ENCODE results near the gene FCN1. TPM values are rescaled to one million over a fixed set of nuclear protein-coding genes. Genes with fewer than 3 reads are reported as not detected.

The FCN1 gene
- total RNA-seq, 4 donors from 2014 or later, result 0.46 to 3.4 (median 1.6) TPM

GRCh38 chr9:134909511-134910481 is 7.9 kb downstream of the FCN1 start:
- no peaks in the 10 kb centered on the region for H3K36me3 ChIP-seq
- peaks cover 0 to 3% (median 0%) of the 10 kb centered on the region in 3 donors for H3K27me3 ChIP-seq
- no peak overlapping the region for H3K4me3 ChIP-seq
- in situ Hi-C loops (cut with MboI; ENCODE audit: low sequenced_read_pairs in 4 of 4), result no loop called here
- intact Hi-C loops (cut with DNase I; ENCODE audit: low total_unique reads), result no loop called here
- TF ChIP-seq CTCF (IDR thresholded peaks at IDR 0.05 in 4 of 5, conservative IDR thresholded peaks at IDR 0.05 in 1 of 5), result no peak
- no peak overlapping the region for H3K27ac ChIP-seq
- no peaks in the 10 kb centered on the region for H3K9me3 ChIP-seq
- ATAC-seq (no peak), DNase-seq (no peak)
- no peaks in the 10 kb centered on the region for H3K4me1 ChIP-seq

- in situ Hi-C loops (cut with MboI; ENCODE audit: low sequenced_read_pairs in 4 of 4) (no loop called here), intact Hi-C loops (cut with DNase I; ENCODE audit: low total_unique reads) (no loop called here)
- ATAC-seq (no peak), DNase-seq (no peak)
- TF ChIP-seq CTCF (IDR thresholded peaks at IDR 0.05 in 4 of 5, conservative IDR thresholded peaks at IDR 0.05 in 1 of 5) (no peak), POLR2A (IDR thresholded peaks at IDR 0.05) (no peak)
- Histone ChIP-seq H3K4me1 (no peaks in the 10 kb centered on the region), H3K27ac (no peak overlapping the region), H3K27me3 (peaks cover 0 to 9% (median 0%) of the 10 kb centered on the region in 3 donors), H3K9me3 (no peaks in the 10 kb centered on the region), H3K4me3 (no peak overlapping the region), H3K36me3 (no peaks in the 10 kb centered on the region)
These were observed 9.0 kb downstream of the FCN1 start for GRCh38 chr9:134908524-134909309.

GRCh38 chr9:134902936-134903335 is 14.8 kb downstream of the FCN1 start:
- Histone ChIP-seq H3K27me3 (peaks cover 0 to 9% (median 0%) of the 10 kb centered on the region in 3 donors), H3K27ac (peak overlapping the region in 1 of 4 donors; percentile 38), H3K4me1 (peaks cover 0 to 8% of the 10 kb centered on the region in 2 donors), H3K4me3 (no peak overlapping the region), H3K36me3 (no peaks in the 10 kb centered on the region), H3K9me3 (no peaks in the 10 kb centered on the region)
- no peak for ATAC-seq
- in situ Hi-C loops (cut with MboI; ENCODE audit: low sequenced_read_pairs in 4 of 4) (no loop called here), intact Hi-C loops (cut with DNase I; ENCODE audit: low total_unique reads) (no loop called here)
- DNase-seq, result no peak
- TF ChIP-seq CTCF (IDR thresholded peaks at IDR 0.05 in 4 of 5, conservative IDR thresholded peaks at IDR 0.05 in 1 of 5) (no peak), POLR2A (IDR thresholded peaks at IDR 0.05) (no peak)

GRCh38 chr9:134899818-134900217 is 17.9 kb downstream of the FCN1 start:
- H3K9me3 ChIP-seq, result no peaks in the 10 kb centered on the region
- no peak for DNase-seq
- intact Hi-C loops (cut with DNase I; ENCODE audit: low total_unique reads) (loop anchor here (10.0 kb wide), 1 partner anchor 95 kb away; no protein-coding TSS in a partner anchor), in situ Hi-C loops (cut with MboI; ENCODE audit: low sequenced_read_pairs in 4 of 4) (no loop called here)
- H3K36me3 ChIP-seq, result no peaks in the 10 kb centered on the region
- H3K4me3 ChIP-seq, result no peak overlapping the region
- H3K27ac ChIP-seq, result no peak overlapping the region
- ATAC-seq, result no peak
- H3K27me3 ChIP-seq, result peaks cover 0 to 9% (median 0%) of the 10 kb centered on the region in 3 donors
- peaks cover 3 to 32% of the 10 kb centered on the region in 2 donors for H3K4me1 ChIP-seq
- TF ChIP-seq CTCF (IDR thresholded peaks at IDR 0.05 in 4 of 5, conservative IDR thresholded peaks at IDR 0.05 in 1 of 5), result no peak
- no peak for TF ChIP-seq POLR2A (IDR thresholded peaks at IDR 0.05)
